ENCODE measurements around the gene DSCAML1.

The DSCAML1 gene

DNA sequence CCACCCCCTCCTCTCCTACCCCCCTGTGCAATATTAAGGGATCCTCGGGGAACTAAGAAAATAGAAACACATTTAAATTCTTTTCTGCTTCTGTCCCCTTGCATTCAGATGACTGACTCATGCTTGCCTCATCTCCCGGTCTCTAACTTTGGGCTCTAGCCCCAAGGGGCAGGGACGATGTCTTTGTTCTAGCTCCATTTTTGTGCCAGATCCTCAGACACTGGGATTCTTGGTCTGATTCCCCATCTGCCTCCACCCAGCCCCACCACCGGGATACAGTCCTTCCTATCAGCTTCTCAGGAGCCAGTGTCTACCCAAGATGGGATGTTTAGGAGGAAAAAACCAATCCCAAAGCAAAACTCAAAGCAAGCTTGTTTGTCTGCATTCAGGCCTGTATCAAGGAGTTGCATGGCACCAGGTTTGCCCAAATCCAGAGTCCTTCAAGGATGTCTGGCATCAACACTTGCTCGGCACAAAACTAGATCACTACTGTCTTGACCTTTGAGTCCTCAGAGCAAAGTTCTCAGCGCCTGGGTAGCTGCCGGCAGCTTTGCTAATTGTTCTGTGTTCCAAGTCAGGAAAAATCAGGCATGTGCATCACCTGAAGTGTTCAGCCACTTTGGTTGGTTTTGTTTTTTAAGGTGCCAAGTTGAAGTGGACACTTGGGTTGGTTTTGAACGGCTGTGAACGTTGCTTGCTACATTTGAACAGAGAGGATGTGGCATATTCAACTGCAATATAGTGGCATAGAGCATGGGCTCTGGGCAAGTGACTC lies 212.8 kb downstream of the DSCAML1 start:
- H3K4me3 ChIP-seq, result no peak overlapping the region
- no peak overlapping the region for H3K27ac ChIP-seq

GRCh38 chr11:117583063-117583801 lies 213.8 kb downstream of the DSCAML1 start:
- Histone ChIP-seq H3K4me3 (no peak overlapping the region), H3K27ac (no peak overlapping the region)

GRCh38 chr11:117582433-117582832 lies 214.6 kb downstream of the DSCAML1 start:
- Histone ChIP-seq H3K4me3 (no peak overlapping the region), H3K27ac (no peak overlapping the region)

GRCh38 chr11:117580866-117581265 lies 216.2 kb downstream of the DSCAML1 start:
- Histone ChIP-seq H3K27ac (no peak overlapping the region), H3K4me3 (no peak overlapping the region)

DNA sequence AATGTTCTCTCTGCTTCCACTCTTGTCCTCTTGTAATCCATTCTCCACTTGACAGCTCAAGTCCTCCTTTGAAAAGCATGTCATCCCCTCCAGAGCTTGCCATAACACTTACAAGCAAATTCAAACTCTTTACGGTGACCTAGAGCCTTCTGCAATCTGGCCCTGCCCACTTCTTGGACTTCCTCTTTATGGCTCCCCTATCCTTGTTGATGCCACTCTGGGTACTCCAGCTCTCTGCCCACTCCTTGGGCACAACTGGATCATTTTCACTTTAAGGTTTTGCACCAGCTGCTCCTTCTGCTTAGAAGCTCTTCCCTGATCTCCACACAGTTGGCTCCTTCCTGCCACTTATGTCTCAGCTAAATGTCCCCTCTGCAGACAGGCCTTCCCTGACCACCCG lies 217.9 kb downstream of the DSCAML1 start:
- no peak overlapping the region for H3K27ac ChIP-seq
- no peak overlapping the region for H3K4me3 ChIP-seq

GRCh38 chr11:117575856-117576255 lies 221.2 kb downstream of the DSCAML1 start:
- H3K27ac ChIP-seq, result no peak overlapping the region

GRCh38 chr11:117574551-117574950 lies 222.5 kb downstream of the DSCAML1 start:
- no peak overlapping the region for H3K27ac ChIP-seq
- H3K4me3 ChIP-seq, result no peak overlapping the region

More at GRCh38 chr11:117575856-117576255, 221.2 kb downstream of the DSCAML1 start:
- H3K4me3 ChIP-seq, result no peak overlapping the region

- Histone ChIP-seq H3K4me3 (no peak overlapping the region), H3K27ac (no peak overlapping the region)
Measured at GRCh38 chr11:117573326-117573725, 223.7 kb downstream of the DSCAML1 start.

DNA sequence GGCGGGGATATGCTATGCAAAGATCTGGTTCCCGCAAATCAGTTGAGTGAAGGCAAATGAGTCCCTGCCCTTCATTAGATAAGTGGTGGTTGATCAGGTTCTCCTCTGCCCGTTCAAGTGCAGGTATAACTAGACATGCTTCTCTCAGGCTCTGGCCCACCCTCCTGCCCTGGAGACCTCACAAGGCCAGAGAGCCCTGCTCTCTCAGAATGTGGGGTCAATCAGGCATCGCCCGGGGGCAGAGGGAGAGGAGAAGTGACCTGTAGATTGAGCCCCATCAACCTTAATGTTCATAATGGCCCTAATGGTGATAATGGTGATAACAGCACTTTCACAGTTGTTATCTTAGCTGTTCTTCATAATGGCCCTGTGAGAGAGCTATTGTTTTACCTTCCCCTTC lies 224.3 kb downstream of the DSCAML1 start:
- no peak overlapping the region for H3K4me3 ChIP-seq
- peak overlapping the region in 1 of 21 experiments; percentile 6 for H3K27ac ChIP-seq

GRCh38 chr11:117572129-117572528 lies 224.9 kb downstream of the DSCAML1 start:
- Histone ChIP-seq H3K27ac (peak overlapping the region in 1 of 21 experiments; percentile 6), H3K4me3 (no peak overlapping the region)

GRCh38 chr11:117570701-117571100 lies 226.3 kb downstream of the DSCAML1 start:
- Histone ChIP-seq H3K4me3 (no peak overlapping the region), H3K27ac (no peak overlapping the region)

DNA sequence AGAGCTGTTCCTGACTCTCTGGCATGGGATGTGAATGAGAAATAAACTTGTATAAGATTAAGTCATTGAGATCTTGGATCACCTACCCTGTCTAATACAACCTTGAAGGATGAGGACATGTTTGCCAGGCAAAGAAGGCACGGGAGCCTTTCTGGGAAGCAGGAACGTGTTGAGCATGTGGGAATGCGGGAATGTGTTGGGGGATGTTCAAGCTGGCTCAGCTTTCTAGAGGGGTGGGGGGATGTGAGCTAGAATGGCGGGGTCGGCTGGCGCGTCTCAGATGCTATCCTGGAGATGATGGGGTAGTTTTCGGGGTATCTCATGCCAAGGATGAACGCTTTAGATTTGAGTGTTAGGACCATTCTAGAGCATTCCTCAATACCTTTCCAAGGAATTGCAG lies 227.1 kb downstream of the DSCAML1 start:
- Histone ChIP-seq H3K4me3 (no peak overlapping the region), H3K27ac (no peak overlapping the region)

DNA sequence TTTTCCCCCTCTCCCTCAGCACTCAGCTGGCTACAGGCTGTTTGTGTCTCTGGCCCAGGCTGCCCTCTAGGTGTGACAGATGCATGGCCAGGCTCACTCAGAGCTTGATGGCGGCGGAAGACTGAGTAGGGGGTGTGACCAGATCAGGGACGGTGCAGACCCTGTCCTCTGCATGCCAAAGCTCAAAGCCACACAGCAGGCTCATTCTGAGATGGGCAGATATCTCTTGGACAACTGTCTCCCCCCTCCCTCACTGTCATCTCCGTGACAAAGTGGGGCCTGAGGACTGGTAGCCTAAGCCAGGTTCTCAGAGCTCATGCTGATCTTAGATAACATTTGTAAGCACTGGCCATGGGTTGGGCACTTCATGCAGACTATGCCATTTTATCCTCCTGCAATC lies 231.3 kb downstream of the DSCAML1 start:
- Histone ChIP-seq H3K27ac (no peak overlapping the region), H3K4me3 (no peak overlapping the region)

DNA sequence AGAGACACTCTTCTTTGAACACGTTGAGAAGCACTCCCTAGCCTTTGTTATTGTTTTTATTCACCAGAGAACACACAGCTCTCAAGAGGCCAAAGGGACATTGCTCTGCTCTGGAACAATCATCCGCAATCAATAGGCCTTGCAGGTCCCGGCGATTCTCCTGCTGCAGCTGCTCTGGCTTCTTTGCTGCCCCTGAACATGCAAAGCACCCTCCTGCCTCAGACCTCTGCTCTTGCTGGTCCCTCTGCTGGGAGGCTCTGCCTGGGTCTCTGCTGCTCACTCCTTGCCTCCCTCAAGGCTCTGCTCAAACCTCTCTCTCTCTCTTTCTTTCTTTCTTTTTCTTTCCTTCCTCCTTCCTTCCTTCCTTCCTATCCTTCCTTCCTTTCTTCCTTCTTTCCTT lies 232.7 kb downstream of the DSCAML1 start:
- Histone ChIP-seq H3K27ac (no peak overlapping the region), H3K4me3 (no peak overlapping the region)

DNA sequence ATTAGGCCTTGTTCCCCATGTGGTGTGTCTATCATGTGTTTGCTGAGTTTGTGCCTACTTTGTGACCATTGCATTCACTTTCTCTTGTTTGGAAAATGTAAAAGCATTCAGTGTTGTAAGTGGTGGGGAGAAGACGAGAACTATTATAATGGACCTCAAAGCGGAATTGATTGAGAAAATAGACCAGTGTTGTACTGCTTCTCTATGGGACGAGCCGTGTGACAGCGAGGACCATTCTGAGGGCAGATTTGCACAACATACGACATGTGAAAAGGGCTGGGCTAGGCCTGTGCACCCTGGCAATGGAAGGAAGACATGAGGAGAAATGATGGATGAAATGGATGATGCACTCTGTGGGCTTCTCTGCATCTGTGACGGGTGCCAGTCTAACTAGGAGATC lies 233.5 kb downstream of the DSCAML1 start:
- Histone ChIP-seq H3K4me3 (no peak overlapping the region), H3K27ac (no peak overlapping the region)

DNA sequence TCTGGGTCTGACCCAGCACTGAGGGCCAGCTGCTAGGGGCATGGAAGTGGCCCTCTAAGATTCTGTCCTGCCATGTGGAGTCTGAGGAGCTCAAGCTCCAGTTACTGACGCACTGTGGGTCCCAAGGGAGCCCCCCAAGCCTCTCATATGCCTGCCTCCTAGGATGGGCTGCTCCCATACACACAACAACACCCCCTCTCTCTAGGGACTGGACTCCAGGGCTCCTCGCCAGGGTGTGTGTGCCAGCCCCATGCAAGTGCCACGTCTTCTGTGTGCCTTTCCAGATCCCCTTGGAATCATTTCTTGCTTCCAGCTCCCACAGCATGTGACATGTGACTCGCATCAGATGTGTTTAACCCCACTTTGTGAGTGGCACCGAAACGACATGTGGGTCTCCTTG lies 234.9 kb downstream of the DSCAML1 start:
- Histone ChIP-seq H3K4me3 (no peak overlapping the region), H3K27ac (no peak overlapping the region)

DNA sequence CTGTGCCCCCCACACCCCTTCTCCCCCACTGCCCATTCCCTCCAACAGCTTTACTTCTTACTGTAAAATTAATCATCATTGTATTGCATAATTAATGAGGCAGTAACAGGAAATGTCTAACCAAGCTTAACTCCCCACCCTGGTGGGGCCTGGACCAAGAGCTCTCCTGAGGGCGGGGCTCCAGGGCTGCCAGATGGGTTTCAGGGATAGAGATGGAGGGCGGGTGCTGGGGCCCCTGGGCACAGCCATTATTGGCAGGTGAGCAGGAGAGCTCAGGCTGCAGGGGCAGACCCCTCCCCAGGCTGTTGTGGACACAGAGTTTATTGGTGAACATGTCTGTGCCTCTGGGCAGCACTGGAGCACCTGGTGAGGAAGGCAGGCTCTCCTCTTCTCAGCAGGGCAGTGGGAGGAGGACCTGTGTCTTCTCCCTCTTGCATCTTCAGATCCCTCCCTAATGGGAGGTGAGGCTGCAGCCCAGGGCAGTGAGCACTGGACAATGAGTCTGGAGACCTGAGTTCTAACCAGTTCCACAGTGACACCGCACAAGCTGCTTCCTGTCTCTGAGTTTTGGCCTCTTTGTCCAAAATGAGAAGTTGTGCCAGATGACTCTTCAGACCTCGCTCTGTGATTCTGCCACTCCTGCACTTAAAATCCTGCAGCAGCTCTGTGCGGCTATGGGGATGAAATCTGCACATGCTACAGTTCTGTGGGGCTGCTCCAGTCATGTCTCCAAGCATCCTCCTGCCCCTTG lies 236.1 kb downstream of the DSCAML1 start:
- no peak overlapping the region for H3K27ac ChIP-seq
- no peak overlapping the region for H3K4me3 ChIP-seq

- H3K4me3 ChIP-seq, result no peak overlapping the region
- H3K27ac ChIP-seq, result no peak overlapping the region
Measured at GRCh38 chr11:117559698-117560097, 237.3 kb downstream of the DSCAML1 start.

GRCh38 chr11:117557361-117557760 lies 239.7 kb downstream of the DSCAML1 start:
- H3K27ac ChIP-seq, result no peak overlapping the region

DNA sequence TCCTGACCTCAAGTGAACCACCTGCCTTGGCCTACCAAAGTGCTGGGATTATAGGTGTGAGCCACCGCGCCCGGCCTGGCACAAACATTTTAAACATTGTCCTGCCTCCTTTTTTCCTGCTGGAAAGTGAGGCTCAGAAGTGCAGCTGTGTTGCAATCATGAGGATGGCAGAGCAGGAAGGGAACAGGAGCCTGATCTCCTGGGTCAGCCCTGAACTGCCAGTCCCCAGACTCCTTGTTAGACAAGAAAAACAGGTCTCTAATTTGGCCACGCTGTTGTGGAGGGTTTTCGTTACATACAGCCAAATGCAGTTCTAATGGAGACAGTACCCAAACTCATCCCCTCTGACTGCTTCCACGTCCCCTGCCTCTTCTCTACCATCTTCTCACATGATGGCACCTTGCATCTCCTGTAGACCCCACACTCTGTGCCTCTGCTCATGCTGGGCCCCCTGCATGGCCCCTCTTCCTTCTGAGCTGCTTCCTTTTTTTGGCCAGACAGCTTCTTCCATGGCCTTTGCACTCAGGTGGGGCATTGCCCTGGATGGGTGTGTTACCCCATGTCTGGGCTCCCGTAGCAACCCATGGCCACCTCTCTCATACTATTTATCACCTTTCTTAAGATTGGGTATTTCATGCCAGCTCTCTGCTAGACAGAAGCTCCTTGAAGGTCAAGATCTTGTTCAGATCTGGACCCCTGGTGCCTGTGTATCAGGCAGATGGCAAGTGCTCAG lies 242.2 kb downstream of the DSCAML1 start:
- H3K4me3 ChIP-seq, result no peak overlapping the region

More at GRCh38 chr11:117557361-117557760, 239.7 kb downstream of the DSCAML1 start:
- no peak overlapping the region for H3K4me3 ChIP-seq

More for the DNA sequence above, 242.2 kb downstream of the DSCAML1 start:
- H3K27ac ChIP-seq, result no peak overlapping the region
